SK-N-SH (cell line): ENCODE measurements around the gene TANGO6. TPM values are rescaled to one million over a fixed set of nuclear protein-coding genes. Genes with fewer than 3 reads are reported as not detected.

ENCODE experiments used
- CTCF ChIA-PET: fragments of 300-600, 350-600 bp; formaldehyde crosslinking; extraction: SDS; loops from one replicate; lab custom pipeline; 2021; lab: Yijun Ruan, JAX
- POLR2A ChIA-PET: fragments of 350-600 bp; sonication (Branson Sonifier 250); formaldehyde crosslinking; extraction: SDS; loops from one replicate; lab custom pipeline; 2020; ENCODE audit warnings: antibody characterized with exemption, inconsistent platforms; lab: Yijun Ruan, JAX
- DNase-seq: peaks from one replicate; pipeline ENCODE4 v3.0.0; 2012
- H2AFZ ChIP-seq: fragments of 200-600 bp; sonication (generic); 2 replicates; pipeline ENCODE4 v1.8.1; 2016; ENCODE audit warnings: antibody characterized with exemption, mild to moderate bottlenecking, low read depth
- H3F3A ChIP-seq: fragments of 200-600 bp; sonication (generic); replicated peaks from 2 replicates; pipeline ENCODE3; 2016; ENCODE audit warnings: antibody characterized with exemption, mild to moderate bottlenecking; ENCODE audit not compliant: insufficient read depth
- H3K27ac ChIP-seq, 2 experiments: fragments of 200-500 bp in 1 of 2; fragments of 200-600 bp in 1 of 2; sonication (Bioruptor generic) in 1 of 2; sonication (generic), shearing (Covaris generic) in 1 of 2; 2 replicates each; pipeline versions ENCODE4 v1.5.1 to v1.6.1; 2014 to 2016; ENCODE audit warnings: low read depth in 2 of 2, inconsistent platforms in 1 of 2, low read length in 1 of 2, mild to moderate bottlenecking in 1 of 2, mixed read lengths in 1 of 2
- H3K27me3 ChIP-seq: fragments of 200-600 bp; sonication (generic), shearing (Covaris generic); 2 replicates; pipeline ENCODE4 v1.6.1; 2016; ENCODE audit warnings: mixed run types; ENCODE audit not compliant: insufficient read depth
- H3K36me3 ChIP-seq, 2 experiments: fragments of 200-500 bp in 1 of 2; fragments of 200-600 bp in 1 of 2; sonication (Bioruptor generic) in 1 of 2; sonication (generic) in 1 of 2; replicated peaks in 1 of 2; 2 replicates each; pipeline versions ENCODE3 to v1.5.1; 2014 to 2016; ENCODE audit warnings: low read length in 1 of 2, mild to moderate bottlenecking in 1 of 2; ENCODE audit not compliant: insufficient read depth in 2 of 2, control insufficient read depth in 1 of 2
- H3K4me1 ChIP-seq, 2 experiments: fragments of 200-500 bp in 1 of 2; fragments of 200-600 bp in 1 of 2; sonication (Bioruptor generic) in 1 of 2; sonication (generic), shearing (Covaris generic) in 1 of 2; 2 replicates each; pipeline versions ENCODE4 v1.5.1 to v1.6.1; 2014 to 2016; ENCODE audit warnings: low read depth in 1 of 2, low read length in 1 of 2, mixed run types in 1 of 2; ENCODE audit not compliant: insufficient read depth in 2 of 2, control insufficient read depth in 1 of 2
- H3K4me2 ChIP-seq: fragments of 200-600 bp; sonication (generic), shearing (Covaris generic); 2 replicates; pipeline ENCODE4 v1.6.1; 2017; ENCODE audit warnings: mixed run types
- H3K4me3 ChIP-seq, 2 experiments: fragments of 200-500 bp in 1 of 2; fragments of 200-600 bp in 1 of 2; sonication (Bioruptor generic) in 1 of 2; sonication (generic), shearing (Covaris generic) in 1 of 2; 2 replicates each; pipeline versions ENCODE4 v1.5.1 to v1.8.1; 2014 to 2016; ENCODE audit warnings: low read depth in 2 of 2, inconsistent platforms in 1 of 2, low read length in 1 of 2, mild to moderate bottlenecking in 1 of 2, mixed read lengths in 1 of 2, moderate library complexity in 1 of 2
- H3K79me2 ChIP-seq: fragments of 200-600 bp; sonication (generic); 2 replicates; pipeline ENCODE4 v1.8.1; 2017; ENCODE audit warnings: mild to moderate bottlenecking; ENCODE audit not compliant: insufficient read depth
- H3K9ac ChIP-seq: fragments of 200-600 bp; sonication (generic); 2 replicates; pipeline ENCODE4 v1.6.1; 2017; ENCODE audit warnings: mixed run types
- H3K9me2 ChIP-seq: fragments of 200-600 bp; sonication (generic); 2 replicates; pipeline ENCODE4 v1.6.1; 2017; ENCODE audit warnings: mixed run types
- H3K9me3 ChIP-seq: fragments of 200-600 bp; sonication (generic); 2 replicates; pipeline ENCODE4 v1.6.1; 2017; ENCODE audit warnings: mixed run types, mild to moderate bottlenecking, moderate library complexity
- H4K20me1 ChIP-seq: fragments of 200-600 bp; sonication (generic); 2 replicates; pipeline ENCODE4 v1.6.1; 2017; ENCODE audit warnings: mild to moderate bottlenecking, mixed run types; ENCODE audit not compliant: insufficient read depth
- ELF1 ChIP-seq: IDR thresholded peaks from 2 replicates; pipeline ENCODE4 v1.4.0; 2012
- EZH2phosphoT487 ChIP-seq: fragments of 200-600 bp; sonication (generic); IDR thresholded peaks from 2 replicates; pipeline ENCODE4 v1.6.1; 2017; ENCODE audit warnings: low read depth, mixed run types, mild to moderate bottlenecking, antibody characterized with exemption, moderate library complexity, borderline replicate concordance
- GABPA ChIP-seq: IDR thresholded peaks from 2 replicates; pipeline ENCODE4 v1.4.0; 2012; ENCODE audit warnings: low read depth, mild to moderate bottlenecking
- MEF2A ChIP-seq: IDR thresholded peaks from 2 replicates; pipeline ENCODE4 v1.4.0; 2012; ENCODE audit warnings: low read depth, borderline replicate concordance
- POLR2AphosphoS5 ChIP-seq: IDR thresholded peaks from 2 replicates; pipeline ENCODE4 v1.6.1; 2012; ENCODE audit warnings: low read depth, low read length
- RCOR1 ChIP-seq: fragments of 150-350 bp; IDR thresholded peaks from 2 replicates; pipeline ENCODE4 v1.6.1; 2017; ENCODE audit warnings: antibody characterized with exemption, low read length
- SMC3 ChIP-seq: IDR thresholded peaks from 2 replicates; pipeline ENCODE4 v1.6.1; 2012; ENCODE audit warnings: low read depth, low read length, improper control_type of control experiment
- TEAD4 ChIP-seq: IDR thresholded peaks from 2 replicates; pipeline ENCODE4 v1.4.0; 2012; ENCODE audit warnings: mild to moderate bottlenecking, borderline replicate concordance; ENCODE audit not compliant: insufficient read depth
- WGBS: methylation state at CpG from one replicate; pipeline ENCODE4 v1.1.6; 2017; ENCODE audit warnings: low lambda C conversion rate; 5-methylcytosine and 5-hydroxymethylcytosine counted together
- polyA plus RNA-seq, 3 experiments: library from polyadenylated mRNA; depleted of rRNA; stranded (reverse); fragments of >200 nt; gene quantifications; 2 replicates each; pipeline ENCODE4 v1.2.3, GENCODE V29; 2012
- TF ChIP-seq, protein P1 (sequence below): IDR thresholded peaks from 2 replicates; pipeline ENCODE4 v1.4.0; 2012; ENCODE audit warnings: low read depth, borderline replicate concordance
- TF ChIP-seq, protein P2 (sequence below): IDR thresholded peaks from 2 replicates; pipeline ENCODE4 v1.6.1; 2012; ENCODE audit warnings: mild to moderate bottlenecking, low read depth, low read length, moderate library complexity
- TF ChIP-seq, protein P3 (sequence below): IDR thresholded peaks from 2 replicates; pipeline ENCODE4 v1.4.0; 2012; ENCODE audit warnings: low read depth, borderline replicate concordance

TANGO6 gene
- polyA plus RNA-seq, 1 of the 3 experiments (the other 2 are of a cell fraction), result 5.5 TPM

DNA sequence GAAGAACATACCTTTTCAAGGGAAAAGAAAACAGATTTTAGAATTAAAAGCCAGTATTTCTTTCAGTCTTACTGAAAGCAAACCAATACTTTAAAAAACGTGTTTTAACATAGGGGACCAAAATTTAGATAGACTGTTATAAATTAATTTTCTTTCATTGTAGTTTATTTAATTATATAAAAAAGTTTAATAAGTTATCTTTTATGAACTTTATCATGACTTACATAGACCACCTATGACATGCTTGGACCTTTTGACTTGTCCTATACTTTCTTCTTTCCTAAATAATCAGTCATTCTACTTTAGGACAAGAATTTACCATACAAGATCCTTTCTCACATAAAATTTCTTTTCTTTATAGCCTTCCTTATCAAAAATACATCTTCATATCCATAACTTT, 160.2 kb downstream of the TANGO6 start (continued):
- TF ChIP-seq, protein P1, sequence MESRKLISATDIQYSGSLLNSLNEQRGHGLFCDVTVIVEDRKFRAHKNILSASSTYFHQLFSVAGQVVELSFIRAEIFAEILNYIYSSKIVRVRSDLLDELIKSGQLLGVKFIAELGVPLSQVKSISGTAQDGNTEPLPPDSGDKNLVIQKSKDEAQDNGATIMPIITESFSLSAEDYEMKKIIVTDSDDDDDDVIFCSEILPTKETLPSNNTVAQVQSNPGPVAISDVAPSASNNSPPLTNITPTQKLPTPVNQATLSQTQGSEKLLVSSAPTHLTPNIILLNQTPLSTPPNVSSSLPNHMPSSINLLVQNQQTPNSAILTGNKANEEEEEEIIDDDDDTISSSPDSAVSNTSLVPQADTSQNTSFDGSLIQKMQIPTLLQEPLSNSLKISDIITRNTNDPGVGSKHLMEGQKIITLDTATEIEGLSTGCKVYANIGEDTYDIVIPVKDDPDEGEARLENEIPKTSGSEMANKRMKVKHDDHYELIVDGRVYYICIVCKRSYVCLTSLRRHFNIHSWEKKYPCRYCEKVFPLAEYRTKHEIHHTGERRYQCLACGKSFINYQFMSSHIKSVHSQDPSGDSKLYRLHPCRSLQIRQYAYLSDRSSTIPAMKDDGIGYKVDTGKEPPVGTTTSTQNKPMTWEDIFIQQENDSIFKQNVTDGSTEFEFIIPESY, result no peak
- TF ChIP-seq POLR2AphosphoS5 (no peak), SMC3 (no peak), GABPA (no peak)

DNA sequence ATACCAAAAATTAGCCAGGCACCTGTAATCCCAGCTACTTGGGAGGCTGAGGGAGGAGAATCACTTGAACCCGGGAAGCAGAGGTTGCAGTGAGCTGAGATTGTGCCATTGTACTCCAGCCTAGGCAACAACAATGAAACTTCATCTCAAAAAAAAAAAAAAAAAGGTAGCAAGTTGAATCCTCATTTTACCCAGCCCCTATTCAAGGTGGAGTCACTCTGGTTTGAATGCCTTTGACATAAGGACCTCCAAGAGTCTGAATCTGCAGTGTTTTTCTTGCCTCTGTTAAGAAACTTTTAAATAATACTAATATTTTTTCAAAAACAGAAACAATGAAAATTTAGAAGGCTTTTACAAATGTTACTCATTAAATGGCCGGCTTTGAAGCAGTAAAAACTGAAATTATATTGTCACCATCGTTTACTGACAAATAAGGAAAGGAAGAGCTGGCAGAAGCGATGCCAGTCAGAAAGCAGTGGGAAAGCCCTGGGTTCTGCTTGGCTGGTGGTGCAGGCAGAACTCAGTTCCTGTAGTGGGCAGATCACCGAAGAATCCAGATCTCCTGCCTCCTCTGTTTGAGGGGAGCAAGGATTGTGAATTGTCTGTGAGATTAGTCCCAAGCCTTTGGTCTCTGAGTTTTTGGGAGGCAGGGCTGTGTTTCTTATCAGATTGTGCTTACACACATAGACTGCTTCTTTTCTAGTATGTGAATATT, 162.5 kb downstream of the TANGO6 start:
- H3K4me3 ChIP-seq, result no peak overlapping the region
- H3K27ac ChIP-seq, result no peak overlapping the region
- TF ChIP-seq TEAD4 (no peak), EZH2phosphoT487 (no peak), RCOR1 (no peak), MEF2A (no peak), ELF1 (no peak)
- TF ChIP-seq, protein P2, sequence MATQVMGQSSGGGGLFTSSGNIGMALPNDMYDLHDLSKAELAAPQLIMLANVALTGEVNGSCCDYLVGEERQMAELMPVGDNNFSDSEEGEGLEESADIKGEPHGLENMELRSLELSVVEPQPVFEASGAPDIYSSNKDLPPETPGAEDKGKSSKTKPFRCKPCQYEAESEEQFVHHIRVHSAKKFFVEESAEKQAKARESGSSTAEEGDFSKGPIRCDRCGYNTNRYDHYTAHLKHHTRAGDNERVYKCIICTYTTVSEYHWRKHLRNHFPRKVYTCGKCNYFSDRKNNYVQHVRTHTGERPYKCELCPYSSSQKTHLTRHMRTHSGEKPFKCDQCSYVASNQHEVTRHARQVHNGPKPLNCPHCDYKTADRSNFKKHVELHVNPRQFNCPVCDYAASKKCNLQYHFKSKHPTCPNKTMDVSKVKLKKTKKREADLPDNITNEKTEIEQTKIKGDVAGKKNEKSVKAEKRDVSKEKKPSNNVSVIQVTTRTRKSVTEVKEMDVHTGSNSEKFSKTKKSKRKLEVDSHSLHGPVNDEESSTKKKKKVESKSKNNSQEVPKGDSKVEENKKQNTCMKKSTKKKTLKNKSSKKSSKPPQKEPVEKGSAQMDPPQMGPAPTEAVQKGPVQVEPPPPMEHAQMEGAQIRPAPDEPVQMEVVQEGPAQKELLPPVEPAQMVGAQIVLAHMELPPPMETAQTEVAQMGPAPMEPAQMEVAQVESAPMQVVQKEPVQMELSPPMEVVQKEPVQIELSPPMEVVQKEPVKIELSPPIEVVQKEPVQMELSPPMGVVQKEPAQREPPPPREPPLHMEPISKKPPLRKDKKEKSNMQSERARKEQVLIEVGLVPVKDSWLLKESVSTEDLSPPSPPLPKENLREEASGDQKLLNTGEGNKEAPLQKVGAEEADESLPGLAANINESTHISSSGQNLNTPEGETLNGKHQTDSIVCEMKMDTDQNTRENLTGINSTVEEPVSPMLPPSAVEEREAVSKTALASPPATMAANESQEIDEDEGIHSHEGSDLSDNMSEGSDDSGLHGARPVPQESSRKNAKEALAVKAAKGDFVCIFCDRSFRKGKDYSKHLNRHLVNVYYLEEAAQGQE, result no peak
- TF ChIP-seq, protein P3, sequence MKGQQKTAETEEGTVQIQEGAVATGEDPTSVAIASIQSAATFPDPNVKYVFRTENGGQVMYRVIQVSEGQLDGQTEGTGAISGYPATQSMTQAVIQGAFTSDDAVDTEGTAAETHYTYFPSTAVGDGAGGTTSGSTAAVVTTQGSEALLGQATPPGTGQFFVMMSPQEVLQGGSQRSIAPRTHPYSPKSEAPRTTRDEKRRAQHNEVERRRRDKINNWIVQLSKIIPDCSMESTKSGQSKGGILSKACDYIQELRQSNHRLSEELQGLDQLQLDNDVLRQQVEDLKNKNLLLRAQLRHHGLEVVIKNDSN, result no peak
- H3K4me1 ChIP-seq, result no peaks in the 10 kb centered on the region
- 83% methylated on average over 5 of the region's 5 CpGs for WGBS
- no peak for DNase-seq
- no peak overlapping the region for H3K9ac ChIP-seq
- ChIA-PET POLR2A (no interaction called here), CTCF (no interaction called here)
- H3K36me3 ChIP-seq, result peaks cover 0 to 20% of the 10 kb centered on the region in 2 experiments
- no peak overlapping the region for H3K4me2 ChIP-seq
- no peaks in the 10 kb centered on the region for H3K9me2 ChIP-seq
- peaks cover 6% of the 10 kb centered on the region for H3K9me3 ChIP-seq
- H4K20me1 ChIP-seq, result no peaks in the 10 kb centered on the region
- no peaks in the 10 kb centered on the region for H3K79me2 ChIP-seq
- H3F3A ChIP-seq, result no peaks in the 10 kb centered on the region
- no peaks in the 10 kb centered on the region for H3K27me3 ChIP-seq
- no peak overlapping the region for H2AFZ ChIP-seq
